Activated T-cell treated with anti-CD3 and anti-CD28 coated beads, Interleukin-2, amount 50 U/mL, for 72 hours (primary cell): ENCODE data around the gene MYLK4. TPM values are rescaled to one million over a fixed set of nuclear protein-coding genes. Genes with fewer than 3 reads are reported as not detected.

Experiments
- ATAC-seq, 2 donors: fragments of 150-1000 bp; cut with Tn5 transposase; replicated peaks in 1 of 2; 2 replicates each; pipeline ENCODE4 v1.10.0; 2021; ENCODE audit warnings: moderate library complexity in 2 of 2, mild to moderate bottlenecking in 1 of 2
- DNase-seq, 2 donors: peaks; one replicate each; pipeline ENCODE4 v3.0.0; 2021 to 2022; ENCODE audit warnings: mixed read lengths in 1 of 2
- H3K27ac Mint-ChIP-seq: one replicate; pipeline ENCODE4 v1.8.0; 2022; ENCODE audit warnings: mild to moderate bottlenecking, moderate library complexity, mixed read lengths
- H3K27me3 Mint-ChIP-seq: one replicate; pipeline ENCODE4 v1.8.0; 2022; ENCODE audit warnings: low read depth, mixed read lengths
- H3K36me3 Mint-ChIP-seq, 2 donors: one replicate each; pipeline ENCODE4 v1.8.0; 2022; ENCODE audit warnings: mixed read lengths in 2 of 2, mild to moderate bottlenecking in 1 of 2; ENCODE audit not compliant: insufficient read depth in 2 of 2
- H3K4me1 Mint-ChIP-seq: one replicate; pipeline ENCODE4 v1.8.0; 2022; ENCODE audit warnings: low read depth, mixed read lengths
- H3K4me3 Mint-ChIP-seq, 2 donors: one replicate each; pipeline ENCODE4 v1.8.0; 2022; ENCODE audit warnings: mild to moderate bottlenecking in 2 of 2, mixed read lengths in 2 of 2, moderate library complexity in 2 of 2
- H3K9me3 Mint-ChIP-seq, 2 donors: one replicate each; pipeline ENCODE4 v1.8.0; 2022; ENCODE audit warnings: mixed read lengths in 2 of 2
- total RNA-seq, 2 donors: library from RNA; stranded (reverse); gene quantifications; one replicate each; pipeline ENCODE4 v1.2.3, GENCODE V29; 2022

The MYLK4 gene
- total RNA-seq, 2 donors from 2014 or later = 0.37 to 0.72 TPM

DNA sequence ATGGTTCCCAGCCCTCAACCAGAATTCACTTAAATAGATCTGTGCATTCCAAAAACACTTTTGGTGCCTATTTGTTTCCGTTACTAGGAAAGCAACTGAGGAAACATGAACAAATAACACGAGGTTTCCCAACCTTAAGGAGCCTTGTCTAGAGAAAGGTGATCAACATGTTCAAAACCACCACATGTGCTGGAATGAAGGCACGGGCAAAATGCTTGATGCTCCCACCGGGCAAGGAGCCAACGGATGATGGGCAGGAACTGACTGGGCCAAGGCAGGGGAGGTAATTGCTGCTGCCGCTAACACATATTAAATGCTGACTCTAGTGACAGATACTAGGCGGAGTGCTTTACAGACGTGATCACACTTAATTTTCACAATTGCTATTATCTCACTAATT lies 2.5 kb downstream of the MYLK4 start:
- no peak for DNase-seq
- Mint-ChIP-seq H3K27ac (no peak overlapping the region), H3K27me3 (peaks cover 31% of the 10 kb centered on the region)

DNA sequence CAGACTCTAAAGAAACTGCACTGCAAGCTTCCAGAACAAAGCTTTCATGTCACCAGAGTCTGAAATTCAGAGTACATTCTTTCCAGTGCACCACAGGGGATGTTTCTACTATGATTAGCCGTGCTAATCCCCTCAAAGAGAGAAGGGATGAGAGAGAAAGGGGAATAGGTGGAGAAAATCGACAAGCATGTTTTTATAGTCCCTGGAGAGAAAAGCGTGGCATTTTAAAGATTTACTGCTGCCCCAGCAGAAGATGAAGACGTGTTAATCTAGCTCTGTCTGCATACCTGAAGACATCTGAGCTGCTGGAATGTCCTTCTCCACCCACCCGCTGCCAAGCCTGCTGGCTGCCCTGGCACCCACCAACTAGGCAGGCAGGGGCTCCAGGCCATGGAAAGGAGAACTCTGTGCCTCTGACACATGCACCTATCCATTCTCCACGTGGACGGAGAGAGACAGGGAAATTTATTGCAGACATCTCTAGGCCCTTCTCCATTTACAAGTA lies 4.1 kb downstream of the MYLK4 start:
- Mint-ChIP-seq H3K36me3 (no peaks in the 10 kb centered on the region), H3K4me1 (peaks cover 4% of the 10 kb centered on the region), H3K4me3 (no peak overlapping the region), H3K9me3 (no peaks in the 10 kb centered on the region), H3K27ac (no peak overlapping the region), H3K27me3 (peaks cover 24% of the 10 kb centered on the region)
- DNase-seq (no peak), ATAC-seq (no peak)

More for the DNA sequence above, 2.5 kb downstream of the MYLK4 start:
- Mint-ChIP-seq H3K9me3 (no peaks in the 10 kb centered on the region), H3K4me3 (no peak overlapping the region), H3K4me1 (peaks cover 10% of the 10 kb centered on the region), H3K36me3 (no peaks in the 10 kb centered on the region)
- ATAC-seq = no peak

DNA sequence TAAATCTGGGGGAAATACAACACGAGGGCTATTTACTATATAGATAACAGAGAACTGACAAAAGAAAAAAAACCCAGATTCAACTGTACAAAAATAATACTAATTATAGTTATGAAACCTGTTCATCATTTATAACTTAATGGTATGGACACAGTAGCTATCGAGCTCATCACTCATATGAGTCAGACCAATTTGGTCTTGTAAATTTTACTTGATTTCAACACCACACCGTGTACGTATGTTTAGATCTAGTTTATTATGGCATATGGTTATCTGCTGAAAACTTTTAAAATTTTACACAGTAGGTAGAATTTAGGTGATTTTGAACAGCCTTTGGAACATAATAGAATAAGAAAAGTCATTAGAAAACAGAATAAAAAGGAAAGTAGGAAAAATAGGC lies 5.5 kb downstream of the MYLK4 start:
- H3K4me3 Mint-ChIP-seq = no peak overlapping the region
- H3K9me3 Mint-ChIP-seq = no peaks in the 10 kb centered on the region
- H3K36me3 Mint-ChIP-seq = no peaks in the 10 kb centered on the region
- ATAC-seq (no peak), DNase-seq (no peak)
- peaks cover 11% of the 10 kb centered on the region for H3K27me3 Mint-ChIP-seq
- no peak overlapping the region for H3K27ac Mint-ChIP-seq
- H3K4me1 Mint-ChIP-seq = peaks cover 4% of the 10 kb centered on the region

DNA sequence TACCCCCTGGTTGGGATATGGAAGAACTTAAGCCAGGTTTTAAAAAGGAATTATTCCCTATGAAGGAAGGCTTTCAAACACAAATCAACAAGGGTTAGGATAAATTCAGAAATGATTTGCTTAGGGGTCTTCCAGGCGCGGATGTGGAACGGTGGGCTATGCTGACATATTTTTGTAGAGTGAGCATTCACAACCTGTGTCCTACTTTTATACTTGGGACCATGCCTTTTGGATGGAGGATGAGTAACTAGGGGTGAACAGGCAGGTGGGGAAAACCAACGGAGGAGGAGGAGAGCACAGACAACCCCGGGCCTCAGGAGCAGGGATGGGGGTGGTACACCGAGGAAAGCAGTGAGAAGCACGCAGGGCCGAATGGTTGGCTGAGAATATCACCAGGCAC lies 5.9 kb downstream of the MYLK4 start:
- H3K27me3 Mint-ChIP-seq = peaks cover 7% of the 10 kb centered on the region
- H3K4me3 Mint-ChIP-seq = no peak overlapping the region
- ATAC-seq = no peak
- H3K36me3 Mint-ChIP-seq = no peaks in the 10 kb centered on the region
- H3K27ac Mint-ChIP-seq = no peak overlapping the region
- peaks cover 2% of the 10 kb centered on the region for H3K4me1 Mint-ChIP-seq
- no peak for DNase-seq
- no peaks in the 10 kb centered on the region for H3K9me3 Mint-ChIP-seq

DNA sequence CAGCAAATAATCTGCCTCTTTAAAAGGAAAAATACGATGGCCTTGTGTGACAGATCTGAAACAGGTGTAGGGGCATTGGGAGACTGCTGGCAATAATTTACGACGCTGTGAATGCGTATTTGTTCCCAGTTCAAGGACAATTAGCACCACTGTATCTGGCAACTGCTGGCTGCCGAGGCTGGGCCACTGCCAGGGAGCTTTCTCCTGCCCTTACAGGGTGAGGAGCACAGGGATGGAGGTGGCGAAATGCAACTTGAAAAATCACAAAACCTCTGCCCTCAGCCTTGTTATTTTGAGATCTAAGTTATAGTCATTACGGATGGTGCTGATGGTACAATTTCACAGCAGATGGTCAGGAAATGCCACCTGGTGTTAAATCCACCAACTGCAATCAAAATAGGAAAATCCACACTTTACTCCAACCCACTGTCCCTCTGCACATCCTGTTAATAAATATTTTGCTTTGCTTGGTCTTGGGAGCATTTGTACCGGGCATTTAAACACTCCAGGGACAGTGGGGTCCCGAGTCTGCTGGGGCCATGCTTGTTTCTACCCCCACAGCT lies 6.4 kb downstream of the MYLK4 start:
- ATAC-seq = no peak
- Mint-ChIP-seq H3K27me3 (peaks cover 2% of the 10 kb centered on the region), H3K27ac (no peak overlapping the region), H3K4me3 (no peak overlapping the region), H3K9me3 (no peaks in the 10 kb centered on the region), H3K36me3 (no peaks in the 10 kb centered on the region), H3K4me1 (peaks cover 2% of the 10 kb centered on the region)
- DNase-seq = no peak

DNA sequence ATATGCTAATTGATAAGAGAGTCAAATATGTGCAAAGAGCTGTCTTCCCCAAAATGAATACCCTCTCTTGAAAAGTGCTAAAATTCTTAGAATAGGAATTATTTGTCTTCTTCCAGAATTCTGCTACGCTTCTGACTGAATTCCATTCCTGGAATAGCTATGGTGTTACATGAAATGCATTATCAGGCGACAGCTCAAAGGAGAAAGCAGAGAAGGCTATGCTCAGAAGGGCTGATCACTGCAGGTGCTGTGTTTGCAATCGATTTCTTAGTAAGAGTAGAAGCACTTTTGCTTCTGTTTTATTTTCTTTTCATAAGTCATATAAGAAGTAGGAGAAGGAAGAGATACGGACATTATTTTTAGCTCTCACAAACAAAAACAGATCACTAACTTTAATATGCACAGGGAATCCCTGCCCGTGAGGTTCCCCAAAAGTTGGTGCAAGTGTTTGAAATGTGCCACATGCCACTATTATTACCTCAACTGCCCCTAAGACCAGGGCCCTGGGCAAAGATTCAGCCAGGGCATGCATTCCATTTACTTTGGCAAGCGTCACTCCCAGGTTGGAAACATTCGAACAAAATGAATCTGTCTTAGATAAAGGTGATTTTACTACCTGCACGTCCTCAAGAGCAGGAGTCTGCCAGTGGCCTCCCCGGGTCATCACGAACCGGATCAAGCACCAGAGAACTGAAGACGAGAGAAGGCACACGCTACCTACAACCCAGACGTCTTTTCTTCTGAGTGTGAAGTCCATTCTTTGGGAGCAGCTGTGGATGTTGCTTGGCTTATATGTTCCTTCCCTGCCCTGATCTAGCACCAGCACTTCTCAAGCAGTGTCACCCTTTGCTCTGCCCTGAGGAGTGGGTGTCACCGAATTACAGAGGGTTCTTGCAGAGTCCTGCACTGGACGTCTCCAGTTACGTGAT lies 7.2 kb downstream of the MYLK4 start:
- Mint-ChIP-seq H3K9me3 (no peaks in the 10 kb centered on the region), H3K36me3 (no peaks in the 10 kb centered on the region), H3K27me3 (no peaks in the 10 kb centered on the region), H3K4me3 (no peak overlapping the region), H3K4me1 (peaks cover 7% of the 10 kb centered on the region), H3K27ac (no peak overlapping the region)
- ATAC-seq (no peak), DNase-seq (no peak)

DNA sequence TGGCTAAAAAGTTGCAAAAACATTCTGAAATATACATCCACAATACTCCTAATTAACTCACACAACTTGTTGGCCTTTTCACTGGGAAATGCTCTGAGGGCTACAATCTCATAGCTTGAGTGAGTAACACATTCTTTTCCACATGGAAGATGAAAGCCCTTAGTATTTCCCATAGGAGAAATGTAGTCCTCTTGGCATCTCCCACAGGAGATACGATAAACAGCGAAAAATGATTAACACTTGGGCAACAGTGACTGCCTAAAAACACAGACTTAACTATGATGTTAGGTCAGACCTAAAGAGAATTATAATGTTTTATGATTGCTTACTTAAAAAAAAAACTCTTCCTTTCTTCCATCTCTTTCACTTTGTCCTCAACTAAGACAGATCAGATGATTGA lies 9.0 kb downstream of the MYLK4 start:
- no peaks in the 10 kb centered on the region for H3K9me3 Mint-ChIP-seq
- H3K36me3 Mint-ChIP-seq = no peaks in the 10 kb centered on the region
- peaks cover 7% of the 10 kb centered on the region for H3K4me1 Mint-ChIP-seq
- DNase-seq (no peak), ATAC-seq (no peak)
- no peak overlapping the region for H3K4me3 Mint-ChIP-seq
- no peak overlapping the region for H3K27ac Mint-ChIP-seq
- no peaks in the 10 kb centered on the region for H3K27me3 Mint-ChIP-seq

DNA sequence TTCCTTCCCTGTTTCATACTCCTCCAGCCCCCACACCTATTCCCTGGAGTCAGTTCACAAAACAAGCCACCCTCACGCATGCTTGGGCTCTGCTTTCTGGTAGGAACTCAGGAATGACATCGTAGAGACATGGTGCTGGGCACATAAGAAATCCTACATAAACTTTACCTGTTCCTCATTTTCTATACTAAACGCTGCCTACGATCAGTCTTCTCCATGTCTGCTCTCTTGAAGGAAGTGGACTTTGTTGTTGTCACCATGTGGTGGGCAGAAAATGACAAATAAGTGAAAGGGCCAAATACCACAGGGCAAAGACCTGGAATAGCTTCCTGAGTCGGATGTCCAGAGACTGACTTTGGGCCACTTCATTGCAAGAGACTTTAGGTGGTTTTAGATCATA lies 10.1 kb downstream of the MYLK4 start:
- no peaks in the 10 kb centered on the region for H3K36me3 Mint-ChIP-seq
- H3K4me3 Mint-ChIP-seq = no peak overlapping the region
- ATAC-seq (no peak), DNase-seq (no peak)
- peaks cover 7% of the 10 kb centered on the region for H3K4me1 Mint-ChIP-seq
- no peak overlapping the region for H3K27ac Mint-ChIP-seq
- no peaks in the 10 kb centered on the region for H3K27me3 Mint-ChIP-seq
- no peaks in the 10 kb centered on the region for H3K9me3 Mint-ChIP-seq

DNA sequence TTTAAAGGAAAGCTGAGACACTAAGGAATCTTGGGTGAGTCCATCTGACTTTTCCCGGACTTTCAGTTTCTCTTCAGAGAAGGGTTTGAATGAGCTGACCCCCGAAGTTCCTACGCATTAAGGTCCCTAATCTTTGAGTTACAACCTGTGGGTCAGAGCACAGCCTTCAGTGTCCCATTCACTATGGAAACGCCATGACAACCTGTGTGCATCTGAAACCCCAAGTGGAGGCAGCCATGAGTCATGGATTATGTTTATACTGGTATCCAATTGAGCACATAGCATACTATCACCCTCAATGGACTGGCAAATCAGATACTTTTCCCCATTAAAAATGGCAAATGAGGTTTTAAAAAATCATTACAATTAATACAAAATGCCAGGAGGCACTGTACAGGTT lies 11.4 kb downstream of the MYLK4 start:
- DNase-seq = peak; percentile 29 to 46
- Mint-ChIP-seq H3K4me1 (peaks cover 7% of the 10 kb centered on the region), H3K27ac (no peak overlapping the region), H3K36me3 (no peaks in the 10 kb centered on the region), H3K4me3 (no peak overlapping the region), H3K9me3 (no peaks in the 10 kb centered on the region), H3K27me3 (no peaks in the 10 kb centered on the region)
- ATAC-seq = peak; percentile 82 to 90

DNA sequence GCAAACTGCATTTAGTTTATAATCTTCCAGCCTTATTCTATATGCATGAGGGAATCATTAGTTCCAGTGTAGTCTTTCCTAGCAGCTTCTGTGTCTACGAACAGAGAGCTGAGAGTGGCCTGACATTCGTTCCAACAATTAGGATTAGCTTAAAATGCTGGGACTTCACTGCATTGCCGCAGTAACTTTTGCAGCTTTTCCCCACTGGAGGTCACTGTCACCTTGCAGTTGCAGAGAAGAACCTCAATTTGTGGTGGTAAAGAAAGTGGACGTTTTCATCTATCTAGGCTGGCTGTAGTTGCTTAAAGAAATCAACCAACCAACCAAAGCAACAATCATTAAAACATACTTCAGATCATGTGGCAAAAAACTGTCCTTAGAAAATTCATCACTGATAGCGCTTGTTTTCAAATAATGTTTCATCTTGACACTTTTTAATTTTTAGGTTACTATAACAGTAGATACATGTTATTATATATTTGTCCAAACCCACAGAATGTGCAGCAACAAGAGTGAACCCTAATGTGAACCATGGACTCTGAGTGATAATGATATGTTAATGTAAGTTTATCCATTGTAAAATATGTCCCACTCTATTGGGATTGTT lies 12.2 kb downstream of the MYLK4 start:
- Mint-ChIP-seq H3K36me3 (no peaks in the 10 kb centered on the region), H3K4me1 (peaks cover 8% of the 10 kb centered on the region), H3K27me3 (no peaks in the 10 kb centered on the region), H3K27ac (no peak overlapping the region), H3K9me3 (no peaks in the 10 kb centered on the region), H3K4me3 (no peak overlapping the region)
- DNase-seq = peak; percentile 55 to 60
- ATAC-seq = peak; percentile 60 to 62

DNA sequence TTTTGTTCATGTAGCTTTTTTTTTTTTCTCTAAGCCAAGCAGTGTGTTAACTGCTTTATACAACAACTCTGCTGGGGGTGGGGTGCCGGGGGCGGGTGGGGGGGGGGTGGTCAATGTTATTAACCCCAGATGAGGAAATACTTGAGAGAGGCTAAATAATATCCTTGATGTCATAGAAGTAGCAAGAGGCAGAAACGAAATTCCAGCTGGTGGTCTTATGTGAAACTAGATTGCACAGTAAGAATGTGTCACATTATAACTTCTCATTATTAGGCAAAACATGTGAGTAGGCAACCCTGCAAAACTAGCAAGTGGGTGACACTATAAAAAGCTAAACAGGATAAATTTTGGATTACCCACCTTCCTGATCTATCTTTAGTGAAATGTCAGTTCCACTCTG lies 12.8 kb downstream of the MYLK4 start:
- Mint-ChIP-seq H3K27ac (no peak overlapping the region), H3K36me3 (no peaks in the 10 kb centered on the region), H3K9me3 (no peaks in the 10 kb centered on the region), H3K4me3 (no peak overlapping the region), H3K27me3 (peaks cover 4% of the 10 kb centered on the region), H3K4me1 (peaks cover 14% of the 10 kb centered on the region)
- DNase-seq = no peak
- ATAC-seq = no peak

DNA sequence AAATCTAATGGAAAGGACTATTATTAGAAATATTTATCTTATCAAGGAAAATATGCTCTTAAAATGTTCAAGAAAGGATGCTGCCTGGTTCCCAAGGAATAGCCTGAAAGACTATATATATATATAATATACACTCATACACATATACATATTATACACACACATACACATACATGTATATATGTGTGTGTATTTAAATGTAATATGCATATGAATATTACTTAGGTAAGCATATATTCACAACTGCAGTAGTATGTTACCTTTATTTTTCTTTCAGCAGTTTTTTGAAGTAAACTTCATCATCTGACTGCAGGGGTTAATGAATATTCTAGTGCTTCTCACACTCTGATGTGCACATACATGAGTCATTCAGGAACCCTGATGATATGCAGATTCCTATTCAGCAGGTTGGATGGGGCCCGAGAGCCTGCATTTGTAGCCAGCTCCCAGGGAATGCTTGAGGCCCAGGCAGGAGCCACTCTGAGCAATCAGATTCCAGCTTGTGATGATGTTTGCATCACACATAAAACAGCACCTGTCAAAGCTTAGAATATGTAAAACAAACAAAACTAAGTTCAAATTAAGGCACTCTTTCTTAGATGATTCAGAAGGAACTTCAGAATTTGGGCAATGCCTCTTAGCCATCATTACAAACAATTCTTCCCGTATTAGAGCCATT lies 16.1 kb downstream of the MYLK4 start:
- DNase-seq (no peak), ATAC-seq (no peak)
- Mint-ChIP-seq H3K9me3 (no peaks in the 10 kb centered on the region), H3K27ac (no peak overlapping the region), H3K36me3 (no peaks in the 10 kb centered on the region), H3K4me1 (peaks cover 16% of the 10 kb centered on the region), H3K4me3 (no peak overlapping the region), H3K27me3 (peaks cover 12% of the 10 kb centered on the region)
